D341Med (cell line): ENCODE results near the gene SVIP.
A peak's percentile ranks its signal among the peaks of the same experiment; 100 is the strongest.

ENCODE experiments used
- DNase-seq: peaks from one replicate; pipeline ENCODE4 v3.0.0; 2012; ENCODE audit warnings: low spot score

The SVIP gene

DNA sequence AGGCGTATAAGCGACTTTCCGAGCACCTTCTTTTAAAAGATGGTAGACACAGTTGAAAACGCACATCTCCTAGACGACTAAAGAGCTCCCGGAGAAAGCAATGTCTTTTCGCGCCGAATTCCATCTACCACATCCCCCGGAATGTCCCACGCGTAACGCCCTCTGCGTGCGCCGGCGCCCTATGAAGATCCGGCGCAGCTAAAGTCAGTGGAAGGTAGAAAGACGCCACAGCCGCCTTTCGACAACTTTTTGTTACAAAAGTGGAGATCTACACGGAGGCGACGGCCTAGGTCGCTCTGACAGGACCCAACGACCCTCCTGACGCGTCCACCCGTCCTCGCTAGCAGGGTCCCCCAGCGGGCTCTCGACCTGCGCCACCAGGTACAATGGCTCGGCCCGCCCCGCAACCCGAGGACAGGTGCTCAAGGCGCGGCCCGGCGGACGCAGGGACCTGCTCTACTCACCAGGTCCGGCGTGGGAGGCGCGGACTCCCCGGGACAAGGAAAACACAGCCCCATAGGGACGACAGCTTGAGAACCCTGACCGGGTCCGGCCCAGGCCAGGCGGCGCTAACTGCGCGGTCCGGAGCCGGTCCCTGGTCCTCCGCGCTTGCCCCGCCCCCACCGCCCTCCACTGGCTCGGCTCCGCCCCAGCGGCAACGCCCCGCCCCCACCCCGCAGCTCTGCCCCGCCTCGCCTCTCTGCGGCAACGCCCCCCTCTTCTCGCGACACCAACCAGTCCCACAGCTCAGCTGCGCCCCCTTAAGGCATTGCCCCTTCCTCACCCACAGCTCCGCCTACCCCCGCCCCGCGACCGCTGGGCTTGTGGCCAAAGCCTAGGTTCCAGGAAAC is at the start of gene SVIP:
SVIP (minus strand) TSS at position 571 of the 851 bp plus-strand sequence; CDS start at position 518, 53 bp downstream.
- peak; percentile 97 for DNase-seq

DNA sequence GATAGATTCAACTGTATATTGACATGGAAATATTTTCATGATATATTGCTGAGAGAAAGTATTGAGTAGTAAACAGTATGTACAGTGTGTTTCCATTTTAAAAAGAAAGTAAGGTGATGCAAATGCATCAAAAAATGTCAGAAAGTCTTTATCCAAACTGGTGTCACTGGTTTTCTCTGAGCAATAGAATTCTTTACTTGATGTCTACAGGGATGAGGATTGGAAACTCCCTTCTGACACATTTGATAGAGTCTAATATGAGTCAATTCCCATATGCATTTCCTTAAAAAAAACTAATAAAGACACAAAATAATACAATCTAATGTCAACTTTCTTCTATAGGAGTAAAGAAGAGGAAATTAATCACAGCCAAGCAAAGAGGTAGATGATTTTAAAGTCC is 49.0 kb upstream of the SVIP start:
- DNase-seq: no peak

- DNase-seq: no peak
Observed at GRCh38 chr11:22878039-22878438, 48.4 kb upstream of the SVIP start.

- peak; percentile 39 for DNase-seq
Observed at GRCh38 chr11:22875869-22876473, 46.4 kb upstream of the SVIP start.

- DNase-seq: no peak
Observed at GRCh38 chr11:22869325-22869724, 39.7 kb upstream of the SVIP start.

- DNase-seq: no peak
Observed at GRCh38 chr11:22860241-22860640, 30.6 kb upstream of the SVIP start, which contains the start of gene CCDC179. Gene CCDC179 (minus strand): TSS chr11:22860474. CDS start chr11:22860421, 53 bp downstream.

GRCh38 chr11:22859756-22860155 is 30.2 kb upstream of the SVIP start:
- no peak for DNase-seq

- no peak for DNase-seq
Observed at GRCh38 chr11:22851477-22851876, 21.9 kb upstream of the SVIP start.

GRCh38 chr11:22846726-22847125 is 17.1 kb upstream of the SVIP start:
- no peak for DNase-seq

DNA sequence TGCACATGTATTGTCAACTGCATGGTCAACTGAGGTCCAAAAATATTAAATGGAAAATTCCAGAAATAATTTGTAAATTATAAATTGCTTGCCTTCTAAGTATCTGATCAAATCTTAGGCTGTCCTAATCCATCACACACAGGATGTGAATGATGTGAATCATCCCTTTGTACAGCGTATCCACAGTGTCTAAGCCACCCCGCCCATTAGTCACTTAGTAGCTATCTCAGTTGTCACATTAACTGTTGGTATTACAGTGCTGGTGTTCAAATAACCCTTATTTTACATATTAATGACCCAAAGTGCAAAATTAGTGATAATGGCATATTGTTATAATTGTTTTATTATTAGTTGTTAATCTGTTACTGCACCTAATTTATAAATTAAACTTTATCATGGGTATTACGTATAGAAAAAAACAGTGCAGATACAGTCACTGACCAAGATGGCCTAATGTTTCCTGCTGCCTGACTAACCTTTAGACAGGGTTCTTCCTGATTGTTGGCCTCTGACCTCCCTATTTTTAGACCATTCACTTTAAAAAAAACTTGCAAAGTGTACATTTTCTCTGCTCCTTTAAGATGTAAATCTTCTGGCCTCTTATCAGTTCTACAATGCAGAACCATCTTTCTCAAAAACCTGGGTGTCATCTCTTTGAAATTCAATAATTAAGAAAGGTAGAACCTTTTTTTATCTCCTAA is 2.9 kb upstream of the SVIP start:
- no peak for DNase-seq

GRCh38 chr11:22830082-22830414 is 447 bp upstream of the SVIP start:
- no peak for DNase-seq

DNA sequence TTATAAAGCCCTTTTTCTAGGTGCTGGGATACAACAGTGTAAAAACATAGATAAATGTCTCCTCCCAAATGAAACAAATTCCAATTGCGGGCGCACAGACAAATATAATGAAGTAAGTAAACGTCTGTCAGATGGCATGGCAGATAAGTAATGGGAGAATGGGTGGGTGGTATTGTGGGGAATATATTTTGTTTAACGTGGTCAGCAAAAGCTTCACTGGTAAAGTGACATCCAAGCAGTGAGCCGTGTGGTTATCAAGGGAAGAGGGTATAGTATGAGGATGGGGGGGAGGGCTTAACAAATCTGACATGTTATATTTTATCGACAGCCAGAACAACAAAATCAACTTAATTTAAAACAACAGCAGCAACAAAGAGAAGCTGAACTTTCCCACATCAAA is 1.2 kb downstream of the SVIP start:
- DNase-seq: no peak

- no peak for DNase-seq
Observed at GRCh38 chr11:22822203-22822602, 7.4 kb downstream of the SVIP start.

GRCh38 chr11:22809893-22810292 is 19.7 kb downstream of the SVIP start:
- DNase-seq: no peak

GRCh38 chr11:22808571-22809197 is 20.9 kb downstream of the SVIP start:
- DNase-seq: no peak

DNA sequence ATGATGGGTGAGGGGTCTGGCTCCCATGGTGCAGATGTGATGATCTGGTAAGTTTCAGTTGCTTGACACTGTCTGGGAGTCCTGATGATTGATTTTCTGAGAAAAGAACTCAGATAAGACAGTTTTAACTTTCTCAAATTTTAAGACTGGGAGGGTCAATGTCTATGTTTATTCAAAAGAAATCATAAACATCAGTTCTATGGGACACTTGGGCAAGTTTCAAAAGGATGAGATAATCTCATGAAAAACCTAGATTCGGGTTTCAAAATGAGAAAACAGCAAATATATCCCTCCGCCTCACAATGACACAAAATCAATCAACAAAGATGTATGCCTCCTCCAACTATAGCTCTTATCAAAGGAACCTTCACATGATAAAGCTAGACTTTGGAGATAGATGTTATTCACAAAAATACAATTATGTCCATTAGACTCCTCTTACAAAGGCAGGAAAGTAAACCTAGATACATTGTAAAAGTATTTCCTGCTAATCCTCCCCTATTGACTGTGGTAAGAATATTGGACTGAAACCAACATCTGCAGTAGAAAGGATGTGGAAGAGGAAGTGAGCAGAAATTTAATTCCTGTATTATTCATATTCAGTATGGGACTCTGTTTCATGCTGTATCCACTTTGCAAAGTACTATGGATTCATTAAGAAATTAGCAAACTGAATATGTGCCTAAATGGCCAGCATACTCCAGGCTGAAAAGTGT is 21.6 kb downstream of the SVIP start:
- DNase-seq: no peak

DNA sequence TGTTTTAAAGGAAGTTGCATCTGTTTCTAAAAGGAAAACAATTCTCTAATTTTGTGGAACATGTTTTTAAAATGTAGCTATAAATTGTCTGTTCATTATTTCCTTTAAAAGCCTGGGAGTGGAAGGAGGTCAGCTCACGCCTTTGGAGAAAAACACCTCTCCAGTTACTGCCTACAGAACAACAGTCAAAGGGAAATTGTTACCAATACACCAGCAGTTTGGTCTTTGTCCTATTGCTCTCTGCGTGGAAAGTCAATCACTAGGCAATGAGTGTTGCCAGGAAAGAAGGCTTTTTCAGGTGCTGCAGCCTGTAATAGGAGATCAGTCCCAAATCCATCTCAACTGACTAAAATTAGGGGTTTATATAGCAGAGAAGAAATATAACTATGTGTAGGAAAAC is 22.2 kb downstream of the SVIP start:
- DNase-seq: no peak

- no peak for DNase-seq
Observed at GRCh38 chr11:22802861-22803260, 26.7 kb downstream of the SVIP start.

DNA sequence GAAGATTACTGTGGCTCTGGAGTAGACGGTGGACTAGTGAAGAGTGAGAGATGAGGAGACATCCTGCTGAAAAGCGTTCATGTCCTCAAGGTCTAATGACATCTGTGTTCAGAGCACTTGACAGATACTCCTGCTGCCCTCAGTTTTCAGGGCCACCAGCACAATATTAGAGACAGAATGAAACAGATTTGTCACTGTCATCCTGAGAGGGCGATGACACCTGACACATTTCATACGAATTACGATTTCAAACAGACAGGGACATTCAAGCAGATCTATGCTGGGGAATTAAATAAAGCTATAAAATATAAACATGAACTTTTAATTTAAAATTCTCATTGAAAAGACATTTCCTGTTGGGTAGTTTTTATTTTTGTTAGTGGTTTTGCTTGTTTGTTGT is 29.1 kb downstream of the SVIP start:
- no peak for DNase-seq

DNA sequence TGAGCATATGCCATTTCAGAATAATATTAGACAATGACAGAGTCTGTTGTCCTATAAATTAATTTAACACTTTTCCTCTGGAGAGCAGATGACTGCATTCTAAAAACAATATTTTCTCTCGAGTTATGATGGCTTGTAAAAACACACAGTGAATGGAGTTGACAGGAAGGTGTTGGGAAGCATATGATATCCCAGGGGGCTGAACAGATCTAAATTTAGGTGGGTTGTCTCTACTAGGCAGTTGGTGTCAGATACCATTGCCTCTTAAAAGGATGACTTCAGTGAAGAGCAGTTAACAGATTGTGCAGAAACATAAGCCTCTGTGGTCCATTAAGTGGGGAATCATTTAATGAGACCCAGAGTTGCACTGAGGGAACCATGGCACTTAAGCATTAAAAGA is 30.7 kb downstream of the SVIP start:
- DNase-seq: peak; percentile 17

DNA sequence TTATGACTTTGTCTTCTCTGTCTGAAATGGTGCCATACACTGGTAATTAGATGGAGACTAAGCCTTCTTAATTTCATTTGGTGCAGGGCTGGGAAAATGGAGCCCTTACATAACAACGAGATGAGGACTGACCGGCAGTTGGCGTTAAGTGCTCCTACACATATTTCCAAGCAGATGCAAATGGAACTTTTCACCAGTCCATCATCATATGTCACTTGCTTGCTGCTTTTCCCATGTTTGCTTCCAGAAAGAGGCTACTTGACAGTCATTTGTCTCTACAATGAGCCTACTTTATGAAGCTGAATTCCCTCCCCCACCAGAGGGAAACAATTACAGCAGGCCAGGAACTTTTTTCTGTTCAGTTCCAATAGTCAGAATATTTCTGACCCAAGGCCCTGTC is 32.6 kb downstream of the SVIP start:
- DNase-seq: no peak

GRCh38 chr11:22795914-22796313 is 33.7 kb downstream of the SVIP start:
- DNase-seq: no peak
